Stimulated activated naive B cell treated with anti-CD40 and anti-IgM and Interleukin-4, amounts not matched to agents 10 μg/mL and 1 μg/mL and 100 μg/mL, for 72 hours (primary cell): ENCODE results near the gene MRTFA.
A peak's percentile ranks its signal among the peaks of the same experiment; 100 is the strongest.

Experiments used
- ATAC-seq, 2 donors: fragments of 150-1000 bp; cut with Tn5 transposase; replicated peaks; 2 replicates each; pipeline ENCODE4 v1.10.0; 2021; ENCODE audit warnings: moderate library complexity in 1 of 2
- DNase-seq: peaks from one replicate; pipeline ENCODE4 v3.0.0; 2021
- H3K27ac Mint-ChIP-seq: one replicate; pipeline ENCODE4 v1.8.0; 2022; ENCODE audit warnings: mild to moderate bottlenecking, mixed read lengths
- H3K27me3 Mint-ChIP-seq, 2 donors: one replicate each; pipeline ENCODE4 v1.8.0; 2022; ENCODE audit warnings: mixed read lengths in 2 of 2
- H3K36me3 Mint-ChIP-seq, 2 donors: one replicate each; pipeline ENCODE4 v1.8.0; 2022; ENCODE audit warnings: mixed read lengths in 2 of 2, mild to moderate bottlenecking in 1 of 2
- H3K4me1 Mint-ChIP-seq, 2 donors: one replicate each; pipeline ENCODE4 v1.8.0; 2022; ENCODE audit warnings: mixed read lengths in 2 of 2, mild to moderate bottlenecking in 1 of 2
- H3K4me3 Mint-ChIP-seq, 2 donors: one replicate each; pipeline ENCODE4 v1.8.0; 2022; ENCODE audit warnings: mild to moderate bottlenecking in 2 of 2, mixed read lengths in 2 of 2, moderate library complexity in 1 of 2
- H3K9me3 Mint-ChIP-seq, 2 donors: one replicate each; pipeline ENCODE4 v1.8.0; 2022; ENCODE audit warnings: mixed read lengths in 2 of 2, mild to moderate bottlenecking in 1 of 2

The MRTFA gene

DNA sequence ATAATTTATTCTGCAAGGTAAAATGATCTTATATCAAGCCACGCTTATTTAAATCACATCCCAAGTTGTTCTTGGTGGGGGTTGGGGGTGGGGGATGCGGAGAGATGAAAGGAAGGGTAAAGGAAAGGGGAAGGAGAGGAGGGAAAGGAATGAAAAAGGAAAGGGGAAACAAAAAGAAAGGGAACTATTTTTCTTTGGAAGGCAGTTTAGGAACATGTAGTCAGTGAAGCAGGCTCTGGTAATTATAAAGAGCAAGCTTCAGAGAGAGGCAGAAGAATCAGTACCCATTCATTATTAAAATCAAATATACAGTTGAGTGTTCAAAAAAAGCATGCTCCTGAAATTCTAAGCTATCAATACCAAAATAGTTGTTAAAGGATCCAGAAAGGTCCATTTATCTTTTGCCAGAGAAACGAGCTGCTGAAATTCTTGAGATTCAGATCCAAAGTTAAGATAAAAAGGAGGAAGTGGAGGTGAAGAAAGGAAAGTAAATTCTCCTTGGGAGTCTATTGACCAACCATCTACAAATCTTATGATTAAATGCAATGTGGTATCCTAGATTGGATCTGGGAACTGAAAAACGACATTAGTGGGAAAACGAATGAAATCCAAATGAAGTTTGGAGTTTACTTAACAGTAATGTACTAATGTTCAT lies 158.7 kb downstream of the MRTFA start:
- Mint-ChIP-seq H3K4me3 (no peak overlapping the region), H3K9me3 (no peaks in the 10 kb centered on the region), H3K27ac (no peak overlapping the region), H3K4me1 (peaks cover 6 to 7% of the 10 kb centered on the region in 2 donors), H3K27me3 (no peaks in the 10 kb centered on the region), H3K36me3 (peaks cover 4 to 7% of the 10 kb centered on the region in 2 donors)
- DNase-seq = no peak
- no peak for ATAC-seq

DNA sequence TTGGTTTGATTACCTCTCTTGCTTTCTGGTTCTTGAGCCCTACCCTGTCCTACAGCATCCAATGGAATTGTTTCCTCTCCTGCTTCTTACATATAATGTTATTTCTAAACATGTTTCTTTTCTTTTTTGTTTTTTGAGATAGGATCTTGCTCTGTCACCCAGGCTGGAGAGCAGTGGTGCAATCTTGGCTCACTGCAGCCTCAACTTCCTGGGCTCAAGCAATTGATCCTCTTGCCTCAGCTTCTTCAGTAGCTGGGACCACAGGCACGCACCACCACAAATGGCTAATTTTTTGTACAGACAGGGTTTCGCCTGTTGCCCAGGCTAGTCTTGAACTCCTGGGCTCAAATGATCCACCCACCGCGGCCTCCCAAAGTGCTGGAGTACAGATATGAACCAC lies 160.2 kb downstream of the MRTFA start:
- no peaks in the 10 kb centered on the region for H3K9me3 Mint-ChIP-seq
- ATAC-seq (no peak), DNase-seq (no peak)
- H3K27me3 Mint-ChIP-seq = no peaks in the 10 kb centered on the region
- H3K27ac Mint-ChIP-seq = peak overlapping the region; percentile 77
- peaks cover 2 to 7% of the 10 kb centered on the region in 2 donors for H3K36me3 Mint-ChIP-seq
- H3K4me1 Mint-ChIP-seq = peaks cover 6 to 7% of the 10 kb centered on the region in 2 donors
- H3K4me3 Mint-ChIP-seq = no peak overlapping the region

DNA sequence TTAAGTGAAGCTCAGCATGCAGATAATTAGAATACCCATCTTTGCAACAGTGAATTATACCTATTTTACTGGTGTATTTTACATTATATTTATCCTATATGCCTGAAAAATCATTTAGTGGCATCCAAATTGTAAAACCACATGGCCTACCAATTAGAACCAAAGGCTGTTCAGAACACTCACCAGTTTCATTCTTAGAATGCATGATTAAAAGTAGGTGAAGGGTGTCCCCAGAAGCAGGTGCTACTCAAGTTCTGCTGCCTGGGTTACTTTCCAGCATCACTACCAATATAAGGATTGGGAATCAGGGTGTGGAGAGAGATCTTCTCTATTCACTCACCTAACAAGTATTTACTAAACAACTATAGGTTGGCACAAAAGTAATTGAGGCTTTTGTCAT lies 162.8 kb downstream of the MRTFA start:
- H3K9me3 Mint-ChIP-seq = no peaks in the 10 kb centered on the region
- H3K4me1 Mint-ChIP-seq = peaks cover 6 to 9% of the 10 kb centered on the region in 2 donors
- ATAC-seq (peak in 1 of 2 donors; percentile 33), DNase-seq (no peak)
- peaks cover 0 to 11% of the 10 kb centered on the region in 2 donors for H3K36me3 Mint-ChIP-seq
- no peaks in the 10 kb centered on the region for H3K27me3 Mint-ChIP-seq
- no peak overlapping the region for H3K27ac Mint-ChIP-seq
- no peak overlapping the region for H3K4me3 Mint-ChIP-seq

DNA sequence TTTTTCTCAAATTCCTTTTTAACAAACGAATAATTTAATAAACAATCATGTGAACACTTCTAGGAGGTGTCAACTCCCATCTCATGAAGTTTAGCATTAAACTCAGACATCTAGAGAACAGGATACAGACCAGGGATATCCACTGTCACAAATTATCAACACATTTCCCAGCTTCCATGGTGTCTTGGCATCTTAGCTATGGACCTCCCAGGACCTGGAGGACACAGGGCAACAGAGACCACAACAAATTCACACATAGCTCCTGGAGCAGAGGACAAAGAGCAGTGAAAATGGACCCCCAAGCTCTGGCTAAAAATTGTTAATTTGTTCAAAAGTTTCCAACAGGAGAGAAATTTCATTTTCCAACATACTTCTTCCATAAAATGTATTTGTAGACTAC lies 163.9 kb downstream of the MRTFA start:
- Mint-ChIP-seq H3K36me3 (peaks cover 3 to 11% of the 10 kb centered on the region in 2 donors), H3K9me3 (no peaks in the 10 kb centered on the region), H3K27me3 (no peaks in the 10 kb centered on the region), H3K27ac (peak overlapping the region; percentile 73), H3K4me3 (no peak overlapping the region), H3K4me1 (peaks cover 2 to 5% of the 10 kb centered on the region in 2 donors)
- ATAC-seq (no peak), DNase-seq (no peak)

DNA sequence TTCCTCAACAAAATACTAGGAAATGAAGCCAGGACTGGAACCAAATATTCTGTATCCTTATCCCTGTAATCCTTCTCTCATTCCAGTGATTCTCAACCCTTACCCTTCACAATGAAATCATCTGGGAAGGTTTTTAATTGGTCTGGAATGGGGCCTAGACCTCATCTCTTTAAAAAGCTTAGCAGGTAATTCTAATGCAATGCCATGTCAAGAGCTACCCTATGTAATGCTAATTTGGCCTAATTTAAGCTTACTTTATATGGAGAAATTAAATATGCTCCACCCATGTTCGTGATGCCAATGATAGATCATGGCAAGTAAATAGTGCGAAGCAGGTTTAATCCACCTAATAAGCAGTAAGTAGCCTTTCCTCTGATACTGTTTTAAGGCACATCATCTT lies 164.5 kb downstream of the MRTFA start:
- peaks cover 0 to 5% of the 10 kb centered on the region in 2 donors for H3K4me1 Mint-ChIP-seq
- H3K27me3 Mint-ChIP-seq = no peaks in the 10 kb centered on the region
- no peak for DNase-seq
- peaks cover 3 to 11% of the 10 kb centered on the region in 2 donors for H3K36me3 Mint-ChIP-seq
- H3K27ac Mint-ChIP-seq = no peak overlapping the region
- no peaks in the 10 kb centered on the region for H3K9me3 Mint-ChIP-seq
- H3K4me3 Mint-ChIP-seq = no peak overlapping the region
- no peak for ATAC-seq

- H3K27me3 Mint-ChIP-seq = no peaks in the 10 kb centered on the region
- H3K4me1 Mint-ChIP-seq = peaks cover 8 to 9% of the 10 kb centered on the region in 2 donors
- no peaks in the 10 kb centered on the region for H3K9me3 Mint-ChIP-seq
- H3K27ac Mint-ChIP-seq = no peak overlapping the region
- DNase-seq (no peak), ATAC-seq (no peak)
- no peak overlapping the region for H3K4me3 Mint-ChIP-seq
- peaks cover 3 to 9% of the 10 kb centered on the region in 2 donors for H3K36me3 Mint-ChIP-seq
Measured at GRCh38 chr22:40469181-40469580, 167.3 kb downstream of the MRTFA start.

GRCh38 chr22:40468616-40469015 lies 167.9 kb downstream of the MRTFA start:
- Mint-ChIP-seq H3K27me3 (no peaks in the 10 kb centered on the region), H3K4me1 (peaks cover 8 to 13% of the 10 kb centered on the region in 2 donors), H3K36me3 (peaks cover 3 to 9% of the 10 kb centered on the region in 2 donors), H3K27ac (no peak overlapping the region), H3K9me3 (no peaks in the 10 kb centered on the region), H3K4me3 (no peak overlapping the region)
- DNase-seq (no peak), ATAC-seq (no peak)

- H3K27me3 Mint-ChIP-seq = no peaks in the 10 kb centered on the region
- H3K27ac Mint-ChIP-seq = no peak overlapping the region
- H3K4me3 Mint-ChIP-seq = no peak overlapping the region
- no peak for DNase-seq
- peaks cover 9 to 12% of the 10 kb centered on the region in 2 donors for H3K36me3 Mint-ChIP-seq
- ATAC-seq = no peak
- no peaks in the 10 kb centered on the region for H3K9me3 Mint-ChIP-seq
- peaks cover 13 to 28% of the 10 kb centered on the region in 2 donors for H3K4me1 Mint-ChIP-seq
Measured at GRCh38 chr22:40466976-40467375, 169.5 kb downstream of the MRTFA start.

- peaks cover 23 to 28% of the 10 kb centered on the region in 2 donors for H3K36me3 Mint-ChIP-seq
- H3K4me1 Mint-ChIP-seq = peaks cover 25 to 56% of the 10 kb centered on the region in 2 donors
- peak; percentile 74 to 77 for ATAC-seq
Measured at GRCh38 chr22:40463683-40464082, 172.8 kb downstream of the MRTFA start.

GRCh38 chr22:40463017-40463631 lies 173.4 kb downstream of the MRTFA start:
- no peaks in the 10 kb centered on the region for H3K9me3 Mint-ChIP-seq
- ATAC-seq = peak; percentile 92 to 95
- DNase-seq = peak; percentile 51
- H3K36me3 Mint-ChIP-seq = peaks cover 26 to 34% of the 10 kb centered on the region in 2 donors
- H3K4me1 Mint-ChIP-seq = peaks cover 30 to 61% of the 10 kb centered on the region in 2 donors
- peak overlapping the region; percentile 96 for H3K27ac Mint-ChIP-seq
- H3K4me3 Mint-ChIP-seq = peak overlapping the region; percentile 97 to 99
- H3K27me3 Mint-ChIP-seq = no peaks in the 10 kb centered on the region

More at GRCh38 chr22:40463683-40464082, 172.8 kb downstream of the MRTFA start:
- peak overlapping the region; percentile 97 to 99 for H3K4me3 Mint-ChIP-seq
- H3K27ac Mint-ChIP-seq = peak overlapping the region; percentile 96
- no peak for DNase-seq
- no peaks in the 10 kb centered on the region for H3K27me3 Mint-ChIP-seq
- no peaks in the 10 kb centered on the region for H3K9me3 Mint-ChIP-seq

DNA sequence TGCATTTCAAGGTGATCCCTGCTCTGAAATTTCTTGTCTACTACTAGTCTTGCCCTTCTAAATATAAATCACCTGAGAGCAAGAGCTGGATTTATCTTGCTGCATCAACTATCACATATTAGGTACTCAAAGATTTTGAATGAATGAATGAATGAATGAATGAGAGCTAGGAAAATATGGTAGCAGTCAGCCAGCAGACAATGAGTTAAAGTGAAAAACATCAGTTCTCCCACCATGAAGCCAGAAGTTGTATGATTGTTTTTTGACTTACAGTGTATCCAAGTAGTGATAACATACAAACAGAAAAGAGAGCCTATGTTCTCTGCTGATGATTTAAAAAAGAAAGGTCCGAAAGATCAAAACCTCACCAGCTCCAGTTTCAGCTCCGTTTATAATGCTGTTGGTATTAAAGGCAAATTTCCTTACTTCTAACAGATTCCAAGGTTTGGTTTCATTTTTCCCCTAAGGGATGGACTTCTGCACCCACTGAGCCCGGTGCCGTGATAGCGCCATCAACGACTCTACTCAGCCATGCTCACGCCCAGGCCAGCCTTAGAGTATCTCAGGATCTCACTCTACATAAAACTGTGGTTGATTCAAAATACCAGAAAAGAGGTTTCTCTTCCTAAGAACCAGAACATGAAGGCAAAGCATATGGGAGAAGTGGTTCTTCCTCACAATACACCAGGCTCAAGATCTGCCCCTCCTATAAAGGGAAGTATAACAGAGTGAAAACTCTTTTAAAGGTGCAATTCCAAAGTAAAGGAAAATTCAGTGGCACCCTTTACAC lies 174.1 kb downstream of the MRTFA start:
- peak overlapping the region; percentile 97 to 99 for H3K4me3 Mint-ChIP-seq
- H3K27ac Mint-ChIP-seq = peak overlapping the region; percentile 96
- H3K36me3 Mint-ChIP-seq = peaks cover 26 to 39% of the 10 kb centered on the region in 2 donors
- DNase-seq (no peak), ATAC-seq (peak; percentile 67 to 71)
- no peaks in the 10 kb centered on the region for H3K27me3 Mint-ChIP-seq
- H3K4me1 Mint-ChIP-seq = peaks cover 33 to 69% of the 10 kb centered on the region in 2 donors
- H3K9me3 Mint-ChIP-seq = no peaks in the 10 kb centered on the region

DNA sequence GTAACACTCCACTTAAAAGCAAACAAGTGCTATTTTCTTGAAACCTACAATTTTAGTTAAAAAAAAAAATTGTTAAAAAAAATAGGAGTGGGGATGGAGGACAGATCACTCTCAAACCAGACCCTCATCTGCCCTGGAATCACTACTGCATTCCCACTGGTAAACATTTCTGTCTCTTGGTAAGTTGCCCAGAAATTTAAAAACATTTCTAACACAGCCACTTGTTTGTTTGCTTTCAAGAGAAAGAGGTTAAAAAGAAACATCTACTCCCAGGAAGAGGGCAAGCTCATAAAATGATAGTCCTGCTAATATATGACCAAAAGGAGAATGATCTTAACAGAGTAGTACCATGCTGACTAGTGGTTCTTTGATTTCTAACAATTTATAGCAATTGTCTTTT lies 182.8 kb downstream of the MRTFA start:
- no peak for ATAC-seq

DNA sequence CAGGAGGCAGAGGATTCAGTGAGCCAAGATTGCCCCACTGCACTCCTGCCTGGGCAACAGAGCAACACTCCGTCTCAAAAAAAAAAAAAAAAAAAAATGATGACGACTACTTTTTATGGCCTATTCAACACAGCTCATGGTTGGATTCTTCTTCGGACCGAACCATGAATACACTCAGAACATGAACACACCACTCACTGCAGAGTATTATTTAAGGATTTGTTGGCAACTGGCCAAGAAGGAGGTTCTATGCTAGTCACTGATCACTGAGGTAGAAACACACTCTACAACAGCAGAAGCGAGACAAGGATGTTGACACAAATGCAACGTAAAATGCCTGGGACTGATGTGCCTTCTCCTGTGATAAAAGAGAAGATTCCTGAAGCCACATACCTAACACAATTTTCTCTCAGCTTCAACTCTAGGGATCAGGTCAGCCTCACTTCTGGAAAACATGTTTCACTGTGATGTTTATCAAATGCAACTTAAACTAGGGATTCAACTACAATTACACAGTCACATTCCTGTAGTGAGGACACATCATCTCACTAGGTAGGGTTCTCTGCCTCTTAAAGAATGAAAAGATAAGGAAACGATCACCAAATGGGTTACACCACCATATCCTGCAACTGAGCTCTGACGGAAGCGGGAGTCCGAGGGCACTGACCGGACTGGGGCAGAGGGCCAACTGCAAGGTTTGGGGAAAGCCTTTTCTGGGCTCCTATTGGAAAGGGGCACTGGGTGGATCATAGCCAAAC lies 183.6 kb downstream of the MRTFA start:
- no peaks in the 10 kb centered on the region for H3K9me3 Mint-ChIP-seq
- H3K36me3 Mint-ChIP-seq = peaks cover 37 to 43% of the 10 kb centered on the region in 2 donors
- no peaks in the 10 kb centered on the region for H3K27me3 Mint-ChIP-seq
- peak overlapping the region; percentile 73 for H3K27ac Mint-ChIP-seq
- peak overlapping the region in 1 of 2 donors; percentile 21 for H3K4me3 Mint-ChIP-seq
- DNase-seq (no peak), ATAC-seq (no peak)
- peaks cover 30 to 68% of the 10 kb centered on the region in 2 donors for H3K4me1 Mint-ChIP-seq

More for the DNA sequence above, 182.8 kb downstream of the MRTFA start:
- Mint-ChIP-seq H3K4me1 (peaks cover 36 to 68% of the 10 kb centered on the region in 2 donors), H3K4me3 (no peak overlapping the region), H3K9me3 (no peaks in the 10 kb centered on the region), H3K27ac (no peak overlapping the region), H3K27me3 (no peaks in the 10 kb centered on the region), H3K36me3 (peaks cover 43 to 47% of the 10 kb centered on the region in 2 donors)
- DNase-seq = no peak

DNA sequence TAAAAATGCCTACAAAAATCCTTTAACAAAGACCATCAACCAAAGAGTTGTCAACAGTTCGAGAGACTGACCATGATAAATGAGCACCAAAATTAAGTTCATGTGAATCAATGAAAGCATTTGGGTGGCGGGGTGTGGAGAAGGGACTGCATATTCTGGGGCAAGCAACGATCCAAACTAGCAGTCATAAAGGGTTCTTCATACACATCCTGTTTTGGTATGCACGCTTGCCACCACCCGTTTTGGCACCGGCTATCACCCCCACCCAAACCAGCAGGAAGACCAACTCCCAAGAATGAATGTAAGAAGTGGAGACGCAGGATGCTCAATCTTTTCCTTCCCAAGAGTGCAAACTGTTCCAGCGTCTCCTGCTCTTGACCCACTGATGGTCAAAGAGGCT lies 185.3 kb downstream of the MRTFA start:
- no peak overlapping the region for H3K4me3 Mint-ChIP-seq
- no peak for ATAC-seq
- H3K27me3 Mint-ChIP-seq = no peaks in the 10 kb centered on the region
- peaks cover 39 to 47% of the 10 kb centered on the region in 2 donors for H3K36me3 Mint-ChIP-seq
- peak overlapping the region; percentile 38 for H3K27ac Mint-ChIP-seq
- DNase-seq = no peak
- no peaks in the 10 kb centered on the region for H3K9me3 Mint-ChIP-seq
- H3K4me1 Mint-ChIP-seq = peaks cover 37 to 74% of the 10 kb centered on the region in 2 donors
